OCI-LY1 (cell line): ENCODE data around the gene ADAMTS6.

Experiments used
- H2AFZ ChIP-seq: fragments of 200-600 bp; sonication (generic), shearing (Covaris generic); 2 replicates; pipeline ENCODE4 v1.6.0; 2014; ENCODE audit warnings: antibody characterized with exemption, mild to moderate bottlenecking, low read length
- H3F3A ChIP-seq: fragments of 200-600 bp; sonication (generic), shearing (Covaris generic); 2 replicates; pipeline ENCODE4 v1.6.0; 2014; ENCODE audit warnings: mild to moderate bottlenecking, antibody characterized with exemption, low read length, moderate library complexity; ENCODE audit not compliant: insufficient read depth
- H3K27ac ChIP-seq: fragments of 200-600 bp; sonication (generic); 2 replicates; pipeline ENCODE4 v1.5.1; 2014; ENCODE audit warnings: low read length, mixed run types, mild to moderate bottlenecking, low read depth; ENCODE audit not compliant: poor library complexity, severe bottlenecking
- H3K27me3 ChIP-seq: fragments of 200-600 bp; sonication (generic); 2 replicates; pipeline ENCODE4 v1.6.0; 2014; ENCODE audit warnings: antibody characterized with exemption, mild to moderate bottlenecking, low read length, moderate library complexity; ENCODE audit not compliant: insufficient read depth
- H3K36me3 ChIP-seq: fragments of 200-600 bp; sonication (generic); 2 replicates; pipeline ENCODE4 v1.6.1; 2014; ENCODE audit warnings: mild to moderate bottlenecking, antibody characterized with exemption, low read length, moderate library complexity, mixed read lengths; ENCODE audit not compliant: insufficient read depth
- H3K4me1 ChIP-seq: fragments of 200-600 bp; sonication (generic); 2 replicates; pipeline ENCODE4 v1.5.1; 2014; ENCODE audit warnings: mild to moderate bottlenecking, low read length, moderate library complexity; ENCODE audit not compliant: insufficient read depth, severe bottlenecking
- H3K4me2 ChIP-seq: fragments of 200-600 bp; sonication (generic), shearing (Covaris generic); 2 replicates; pipeline ENCODE4 v1.6.1; 2014; ENCODE audit warnings: low read length
- H3K4me3 ChIP-seq: fragments of 200-600 bp; sonication (generic); 2 replicates; pipeline ENCODE4 v1.5.1; 2014; ENCODE audit warnings: low read length, low read depth, mild to moderate bottlenecking, mixed read lengths; ENCODE audit not compliant: poor library complexity, severe bottlenecking
- H3K79me2 ChIP-seq: fragments of 200-600 bp; shearing (Covaris generic); 2 replicates; pipeline ENCODE4 v1.6.1; 2016; ENCODE audit warnings: mixed run types, low read length, mixed read lengths; ENCODE audit not compliant: insufficient read depth
- H3K9ac ChIP-seq: fragments of 200-600 bp; sonication (generic), shearing (Covaris generic); 2 replicates; pipeline ENCODE4 v1.6.1; 2014; ENCODE audit warnings: mild to moderate bottlenecking, low read length, mixed read lengths
- H3K9me2 ChIP-seq: fragments of 200-600 bp; sonication (generic), shearing (Covaris generic); 2 replicates; pipeline ENCODE4 v1.6.1; 2014; ENCODE audit warnings: low read depth, mild to moderate bottlenecking, low read length, mixed read lengths
- H3K9me3 ChIP-seq: fragments of 200-600 bp; shearing (Covaris generic); 2 replicates; pipeline ENCODE4 v1.6.1; 2014; ENCODE audit warnings: low read length, mixed read lengths
- H4K20me1 ChIP-seq: fragments of 200-600 bp; sonication (generic), shearing (Covaris generic); 2 replicates; pipeline ENCODE4 v1.6.0; 2016; ENCODE audit warnings: mild to moderate bottlenecking, low read length; ENCODE audit not compliant: insufficient read depth
- CTCF ChIP-seq: fragments of 200-600 bp; sonication (generic), shearing (Covaris generic); IDR thresholded peaks from 2 replicates; pipeline ENCODE4 v1.5.1; 2017; ENCODE audit warnings: mild to moderate bottlenecking, antibody characterized with exemption, low read length, moderate library complexity, mixed read lengths
- EZH2 ChIP-seq: fragments of 200-600 bp; sonication (generic), shearing (Covaris generic); IDR thresholded peaks from 2 replicates; pipeline ENCODE4 v1.8.0; 2017; ENCODE audit warnings: borderline replicate concordance, mixed run types, mild to moderate bottlenecking, antibody characterized with exemption, low read length, moderate library complexity, mixed read lengths

ADAMTS6 gene

GRCh38 chr5:65203746-65204145, 278.0 kb downstream of the ADAMTS6 start:
- H3K9me3 ChIP-seq = no peaks in the 10 kb centered on the region
- H3K4me3 ChIP-seq = no peak overlapping the region
- no peak overlapping the region for H3K4me2 ChIP-seq
- H3K9me2 ChIP-seq = no peaks in the 10 kb centered on the region
- TF ChIP-seq CTCF (no peak), EZH2 (no peak)
- no peaks in the 10 kb centered on the region for H3K79me2 ChIP-seq
- H3K4me1 ChIP-seq = no peaks in the 10 kb centered on the region
- no peak overlapping the region for H2AFZ ChIP-seq
- no peaks in the 10 kb centered on the region for H3K36me3 ChIP-seq
- H3K9ac ChIP-seq = no peak overlapping the region
- H3K27ac ChIP-seq = no peak overlapping the region
- H3K27me3 ChIP-seq = no peaks in the 10 kb centered on the region
- no peaks in the 10 kb centered on the region for H4K20me1 ChIP-seq
- H3F3A ChIP-seq = no peaks in the 10 kb centered on the region

GRCh38 chr5:65199993-65200675, 281.6 kb downstream of the ADAMTS6 start:
- Histone ChIP-seq H3K27me3 (no peaks in the 10 kb centered on the region), H3K9ac (no peak overlapping the region)

GRCh38 chr5:65198456-65199120, 283.1 kb downstream of the ADAMTS6 start:
- H3K4me2 ChIP-seq = no peak overlapping the region
- H3K4me1 ChIP-seq = no peaks in the 10 kb centered on the region

More at GRCh38 chr5:65199993-65200675, 281.6 kb downstream of the ADAMTS6 start:
- no peak overlapping the region for H3K27ac ChIP-seq
- H3K9me2 ChIP-seq = no peaks in the 10 kb centered on the region
- H2AFZ ChIP-seq = no peak overlapping the region
- H3K9me3 ChIP-seq = no peaks in the 10 kb centered on the region
- no peaks in the 10 kb centered on the region for H4K20me1 ChIP-seq
- H3K36me3 ChIP-seq = no peaks in the 10 kb centered on the region
- no peaks in the 10 kb centered on the region for H3F3A ChIP-seq
- H3K4me3 ChIP-seq = no peak overlapping the region
- no peaks in the 10 kb centered on the region for H3K4me1 ChIP-seq
- TF ChIP-seq EZH2 (no peak), CTCF (no peak)
- H3K4me2 ChIP-seq = no peak overlapping the region
- H3K79me2 ChIP-seq = no peaks in the 10 kb centered on the region

More at GRCh38 chr5:65198456-65199120, 283.1 kb downstream of the ADAMTS6 start:
- no peaks in the 10 kb centered on the region for H3K27me3 ChIP-seq
- no peak overlapping the region for H3K9ac ChIP-seq
- no peak overlapping the region for H3K4me3 ChIP-seq
- TF ChIP-seq EZH2 = no peak
- no peak for TF ChIP-seq CTCF
- H4K20me1 ChIP-seq = no peaks in the 10 kb centered on the region
- H3K9me3 ChIP-seq = no peaks in the 10 kb centered on the region
- no peaks in the 10 kb centered on the region for H3F3A ChIP-seq
- H3K36me3 ChIP-seq = no peaks in the 10 kb centered on the region
- H3K9me2 ChIP-seq = no peaks in the 10 kb centered on the region
- no peaks in the 10 kb centered on the region for H3K79me2 ChIP-seq
- H2AFZ ChIP-seq = no peak overlapping the region
- H3K27ac ChIP-seq = no peak overlapping the region
